H1 (cell line): ENCODE data around the gene PID1. TPM values are rescaled to one million over a fixed set of nuclear protein-coding genes. Genes with fewer than 3 reads are reported as not detected.

Source experiments
- CTCF ChIA-PET: fragments of 300-600 bp; sonication (Branson Sonifier 250); formaldehyde crosslinking; loops from one replicate; lab custom pipeline; 2021; ENCODE audit not compliant: partially characterized antibody; lab: Charles Lee
- POLR2A ChIA-PET: fragments of 300-600 bp; sonication (Branson Sonifier 250); formaldehyde crosslinking; loops from one replicate; lab custom pipeline; 2021; ENCODE audit warnings: inconsistent platforms; ENCODE audit not compliant: partially characterized antibody; lab: Charles Lee
- DNase-seq, 2 experiments: peaks; one replicate each; pipeline versions ENCODE4 v3.0.0 to v3.0.0-alpha.2; 2010 to 2022; ENCODE audit warnings: low spot score in 2 of 2, low read depth in 1 of 2, mixed read lengths in 1 of 2
- FAIRE-seq: peaks from 2 replicates; lab custom pipeline; 2011; peaks lifted over from hg19 to GRCh38; lab: Jason Lieb, UNC
- H2AFZ ChIP-seq: 2 replicates; pipeline ENCODE4 v1.8.1; 2012; ENCODE audit warnings: low read length, inconsistent platforms
- H2AK5ac ChIP-seq: 2 replicates; pipeline ENCODE4 v1.6.1; 2013; ENCODE audit warnings: low read depth, low read length
- H2BK120ac ChIP-seq: replicated peaks from 2 replicates; pipeline ENCODE3; 2013; ENCODE audit warnings: low read depth, low read length, inconsistent platforms
- H2BK12ac ChIP-seq: 2 replicates; pipeline ENCODE4 v1.6.1; 2013; ENCODE audit warnings: low read depth, low read length
- H2BK15ac ChIP-seq: 2 replicates; pipeline ENCODE4 v1.6.1; 2013; ENCODE audit warnings: low read length
- H2BK20ac ChIP-seq: 2 replicates; pipeline ENCODE4 v1.6.1; 2013; ENCODE audit warnings: low read length
- H2BK5ac ChIP-seq: 2 replicates; pipeline ENCODE4 v1.6.1; 2013; ENCODE audit warnings: low read depth, low read length
- H3K14ac ChIP-seq: 2 replicates; pipeline ENCODE4 v1.6.1; 2013; ENCODE audit warnings: inconsistent platforms; ENCODE audit not compliant: insufficient read length
- H3K18ac ChIP-seq: 2 replicates; pipeline ENCODE4 v1.6.1; 2013; ENCODE audit warnings: low read length; ENCODE audit errors: extremely low read depth
- H3K23ac ChIP-seq: 2 replicates; pipeline ENCODE4 v1.6.1; 2013; ENCODE audit warnings: inconsistent platforms; ENCODE audit not compliant: insufficient read length
- H3K23me2 ChIP-seq: 2 replicates; pipeline ENCODE4 v1.6.1; 2013; ENCODE audit warnings: low read depth, low read length
- H3K27ac ChIP-seq: 2 replicates; pipeline ENCODE4 v1.6.1; 2011; ENCODE audit warnings: low read depth, low read length, inconsistent platforms
- H3K27me3 ChIP-seq, 4 experiments: replicated peaks in 1 of 4; 1 replicate in 1 of 4; 2 replicates in 3 of 4; pipeline versions ENCODE4 v1.6.1 to v1.8.1; 2011 to 2013; ENCODE audit warnings: low read length in 3 of 4, mild to moderate bottlenecking in 3 of 4, inconsistent platforms in 2 of 4, mixed read lengths in 2 of 4, moderate library complexity in 1 of 4; ENCODE audit not compliant: control insufficient read depth in 3 of 4, insufficient read depth in 3 of 4; ENCODE audit errors: extremely low read depth in 1 of 4
- H3K36me3 ChIP-seq, 4 experiments: 2 replicates each; pipeline versions ENCODE4 v1.6.1 to v1.8.1; 2011 to 2013; ENCODE audit warnings: mild to moderate bottlenecking in 4 of 4, low read length in 3 of 4, moderate library complexity in 2 of 4, control low read depth in 1 of 4, inconsistent platforms in 1 of 4; ENCODE audit not compliant: insufficient read depth in 4 of 4, control insufficient read depth in 2 of 4
- H3K4ac ChIP-seq: replicated peaks from 2 replicates; pipeline ENCODE3; 2013; ENCODE audit warnings: low read length, low read depth, mixed read lengths, inconsistent platforms; ENCODE audit not compliant: insufficient read length
- H3K4me1 ChIP-seq, 4 experiments: replicated peaks in 1 of 4; 1 replicate in 1 of 4; 2 replicates in 3 of 4; pipeline versions ENCODE4 v1.6.1 to v1.8.1; 2011 to 2013; ENCODE audit warnings: low read length in 3 of 4, inconsistent platforms in 2 of 4, mixed read lengths in 1 of 4; ENCODE audit not compliant: insufficient read depth in 4 of 4, control insufficient read depth in 3 of 4
- H3K4me2 ChIP-seq, 2 experiments: 2 replicates each; pipeline versions ENCODE4 v1.6.1 to v1.8.1; 2011 to 2013; ENCODE audit warnings: low read depth in 2 of 2, low read length in 2 of 2, control low read depth in 1 of 2, inconsistent platforms in 1 of 2, mild to moderate bottlenecking in 1 of 2; ENCODE audit not compliant: insufficient read depth in 1 of 2
- H3K4me3 ChIP-seq, 4 experiments: fragments of 200-600, 300-600 bp in 1 of 4; sonication (generic), shearing (Covaris generic), sonication (Bioruptor Twin) in 1 of 4; 2 replicates each; pipeline versions ENCODE4 v1.5.1 to v1.8.1; 2011 to 2016; ENCODE audit warnings: low read length in 4 of 4, low read depth in 3 of 4, control low read depth in 2 of 4, inconsistent platforms in 2 of 4, mild to moderate bottlenecking in 2 of 4, mixed read lengths in 1 of 4, moderate library complexity in 1 of 4; ENCODE audit not compliant: insufficient read depth in 2 of 4; ENCODE audit errors: extremely low read depth in 1 of 4
- H3K56ac ChIP-seq: replicated peaks from 2 replicates; pipeline ENCODE3; 2013; ENCODE audit warnings: low read depth, mild to moderate bottlenecking, mixed read lengths, low read length, inconsistent platforms; ENCODE audit not compliant: insufficient read length
- H3K79me1 ChIP-seq: 2 replicates; pipeline ENCODE4 v1.6.1; 2013; ENCODE audit warnings: low read depth, low read length, control low read depth
- H3K79me2 ChIP-seq, 2 experiments: 2 replicates each; pipeline versions ENCODE4 v1.6.1 to v1.8.1; 2012 to 2013; ENCODE audit warnings: low read length in 2 of 2, mild to moderate bottlenecking in 2 of 2, inconsistent platforms in 1 of 2; ENCODE audit not compliant: insufficient read depth in 2 of 2, control insufficient read depth in 1 of 2
- H3K9ac ChIP-seq, 4 experiments: replicated peaks in 1 of 4; 1 replicate in 1 of 4; 2 replicates in 3 of 4; pipeline versions ENCODE4 v1.6.1 to v1.8.1; 2011 to 2013; ENCODE audit warnings: low read depth in 3 of 4, low read length in 3 of 4, control low read depth in 2 of 4, mild to moderate bottlenecking in 2 of 4, moderate library complexity in 2 of 4, inconsistent platforms in 1 of 4; ENCODE audit errors: extremely low read depth in 1 of 4
- H3K9me3 ChIP-seq, 2 experiments: 2 replicates each; pipeline versions ENCODE4 v1.6.1 to v1.8.1; 2012 to 2013; ENCODE audit warnings: mild to moderate bottlenecking in 2 of 2, moderate library complexity in 2 of 2, control low read depth in 1 of 2, inconsistent platforms in 1 of 2, low read depth in 1 of 2, low read length in 1 of 2, mixed read lengths in 1 of 2; ENCODE audit not compliant: insufficient read depth in 2 of 2
- H4K20me1 ChIP-seq, 2 experiments: replicated peaks in 1 of 2; 2 replicates each; pipeline versions ENCODE3 to v1.8.1; 2011 to 2013; ENCODE audit warnings: inconsistent platforms in 2 of 2, low read length in 2 of 2, mild to moderate bottlenecking in 1 of 2; ENCODE audit not compliant: insufficient read depth in 2 of 2, control insufficient read depth in 1 of 2
- H4K5ac ChIP-seq: 2 replicates; pipeline ENCODE4 v1.6.1; 2013; ENCODE audit warnings: low read length, low read depth, mixed read lengths, inconsistent platforms; ENCODE audit not compliant: insufficient read length
- H4K8ac ChIP-seq: 2 replicates; pipeline ENCODE4 v1.8.0; 2013; ENCODE audit warnings: mild to moderate bottlenecking, moderate library complexity, low read length, inconsistent platforms; ENCODE audit not compliant: insufficient read depth; ENCODE audit errors: extremely low read depth
- H4K91ac ChIP-seq: replicated peaks from 2 replicates; pipeline ENCODE3; 2013; ENCODE audit warnings: low read length, mixed read lengths, inconsistent platforms; ENCODE audit not compliant: insufficient read length
- ASH2L ChIP-seq: fragments of 200-600, 300-600 bp; sonication (generic); IDR thresholded peaks from one replicate; pipeline ENCODE4 v1.7.1; 2017; ENCODE audit warnings: low read length
- BCL11A ChIP-seq, 2 experiments: IDR thresholded peaks; one replicate each; pipeline ENCODE4 v1.6.1; 2011; ENCODE audit warnings: low read depth in 2 of 2, low read length in 2 of 2, mild to moderate bottlenecking in 2 of 2
- EGR1 ChIP-seq: IDR thresholded peaks from 2 replicates; pipeline ENCODE4 v1.6.1; 2011; ENCODE audit warnings: low read depth, low read length, borderline replicate concordance
- KDM5A ChIP-seq: fragments of 200-600 bp; IDR thresholded peaks from 2 replicates; pipeline ENCODE4 v1.7.1; 2012; ENCODE audit warnings: mild to moderate bottlenecking, low read length, inconsistent platforms, mixed read lengths
- NANOG ChIP-seq: IDR thresholded peaks from 2 replicates; pipeline ENCODE4 v1.6.1; 2011; ENCODE audit warnings: low read length, low read depth, mild to moderate bottlenecking, inconsistent platforms; ENCODE audit not compliant: insufficient read depth, poor library complexity, severe bottlenecking
- PHF8 ChIP-seq: fragments of 200-600 bp; sonication (generic); conservative IDR thresholded peaks from 2 replicates; pipeline ENCODE4 v1.7.1; 2012; ENCODE audit warnings: low read depth, mild to moderate bottlenecking, inconsistent platforms, low read length, moderate library complexity
- POLR2A ChIP-seq, 2 experiments: IDR thresholded peaks; 1 replicate in 1 of 2; 2 replicates in 1 of 2; pipeline ENCODE4 v1.6.1; 2011; ENCODE audit warnings: low read depth in 2 of 2, low read length in 2 of 2, mild to moderate bottlenecking in 2 of 2; ENCODE audit errors: control extremely low read depth in 1 of 2
- RBBP5 ChIP-seq: IDR thresholded peaks from 2 replicates; pipeline ENCODE4 v1.7.1; 2012; ENCODE audit warnings: low read depth, mild to moderate bottlenecking, inconsistent platforms, low read length, moderate library complexity, borderline replicate concordance
- RXRA ChIP-seq: IDR thresholded peaks from 2 replicates; pipeline ENCODE4 v1.6.1; 2011; ENCODE audit warnings: low read depth, mild to moderate bottlenecking, low read length, moderate library complexity; ENCODE audit not compliant: insufficient read depth
- SIN3A ChIP-seq, 2 experiments: IDR thresholded peaks in 1 of 2; conservative IDR thresholded peaks in 1 of 2; 2 replicates each; pipeline ENCODE4 v1.6.1; 2011 to 2012; ENCODE audit warnings: low read length in 2 of 2, improper control_type of control experiment in 1 of 2, low read depth in 1 of 2, mild to moderate bottlenecking in 1 of 2
- SUZ12 ChIP-seq: fragments of 200-600 bp; sonication (generic); IDR thresholded peaks from 2 replicates; pipeline ENCODE4 v1.6.1; 2012; ENCODE audit warnings: mild to moderate bottlenecking, inconsistent platforms, low read length, moderate library complexity, mixed read lengths
- WGBS, 2 experiments: shearing (Covaris generic) in 1 of 2; methylation state at CpG; one replicate each; pipeline versions ENCODE4 v1.1.6 to v1.1.7; 2013 to 2015; ENCODE audit warnings: low lambda C conversion rate in 2 of 2, mixed read lengths in 2 of 2, inconsistent platforms in 1 of 2, low coverage in 1 of 2, missing lambda C conversion rate in 1 of 2; ENCODE audit not compliant: insufficient replicate concordance in 2 of 2, insufficient coverage in 1 of 2, insufficient read length in 1 of 2; ENCODE audit errors: extremely low coverage in 1 of 2, missing lambda C conversion rate in 1 of 2; 5-methylcytosine and 5-hydroxymethylcytosine counted together
- polyA plus RNA-seq, 7 experiments: library from polyadenylated mRNA; depleted of rRNA in 3 of 7; stranded (reverse) in 5 of 7; unstranded in 2 of 7; fragments of >200 nt in 5 of 7; fragments of 200-250 nt in 2 of 7; gene quantifications; 1 replicate in 5 of 7; 2 replicates in 1 of 7; 4 replicates in 1 of 7; pipeline versions ENCODE4 v1.2.1 to v1.2.3, GENCODE V29; 2011 to 2013; ENCODE audit warnings: missing spikeins in 2 of 7, mixed read lengths in 2 of 7
- total RNA-seq: library from RNA; stranded (reverse); fragmentation: NEBNext Ultra II Directional; extraction: Animal tissue kit (Norgen Biotek cat#: 25700); gene quantifications from 2 replicates; pipeline ENCODE4 v1.2.1, GENCODE V29; 2021
- TF ChIP-seq, protein P1 (sequence below): IDR thresholded peaks from 2 replicates; pipeline ENCODE4 v1.6.1; 2012; ENCODE audit warnings: inconsistent platforms
- TF ChIP-seq, protein P2 (sequence below): IDR thresholded peaks from 2 replicates; pipeline ENCODE4 v1.6.1; 2011; ENCODE audit warnings: low read length, improper control_type of control experiment

PID1 gene
- total and polyA plus RNA-seq, 2 of the 8 experiments (the other 6 are each of a cell fraction or from before 2014, with no cell fraction given), result 1.5 to 3.3 TPM

- CTCF ChIA-PET, result interaction anchor here (0.8 kb wide), 1 partner anchor 17 kb away, joined by 4 read pairs; no protein-coding TSS in a partner anchor
- POLR2A ChIA-PET, result no interaction called here
- no peak overlapping the region for H3K4me2 ChIP-seq
- no peak overlapping the region for H4K8ac ChIP-seq
- H3K23me2 ChIP-seq, result no peaks in the 10 kb centered on the region
- peaks cover 6 to 8% of the 10 kb centered on the region in 2 experiments for H3K9me3 ChIP-seq
- H2AFZ ChIP-seq, result no peak overlapping the region
- H3K4ac ChIP-seq, result no peak overlapping the region
- no peak overlapping the region for H2BK120ac ChIP-seq
- FAIRE-seq (no peak), DNase-seq (no peak)
- no peak overlapping the region for H2BK20ac ChIP-seq
- no peak overlapping the region for H2AK5ac ChIP-seq
- no peaks in the 10 kb centered on the region for H4K20me1 ChIP-seq
- no peak overlapping the region for H2BK12ac ChIP-seq
- no peak overlapping the region for H3K23ac ChIP-seq
- H3K79me1 ChIP-seq, result no peaks in the 10 kb centered on the region
- WGBS, 2 experiments, result 84% methylated on average over 1 of the region's 1 CpG; no CpG with 5 or more reads in 1 of the 2 experiments
- no peaks in the 10 kb centered on the region for H3K27me3 ChIP-seq
- H3K27ac ChIP-seq, result no peak overlapping the region
- no peak overlapping the region for H4K5ac ChIP-seq
- H3K18ac ChIP-seq, result no peak overlapping the region
- H3K4me3 ChIP-seq, result no peak overlapping the region
- no peaks in the 10 kb centered on the region for H3K79me2 ChIP-seq
- no peak overlapping the region for H3K14ac ChIP-seq
- no peak overlapping the region for H2BK15ac ChIP-seq
- H3K9ac ChIP-seq, result no peak overlapping the region
- no peak overlapping the region for H4K91ac ChIP-seq
- H2BK5ac ChIP-seq, result no peak overlapping the region
- H3K4me1 ChIP-seq, result no peaks in the 10 kb centered on the region
- H3K36me3 ChIP-seq, result no peaks in the 10 kb centered on the region
- H3K56ac ChIP-seq, result no peak overlapping the region
- TF ChIP-seq, protein P1, sequence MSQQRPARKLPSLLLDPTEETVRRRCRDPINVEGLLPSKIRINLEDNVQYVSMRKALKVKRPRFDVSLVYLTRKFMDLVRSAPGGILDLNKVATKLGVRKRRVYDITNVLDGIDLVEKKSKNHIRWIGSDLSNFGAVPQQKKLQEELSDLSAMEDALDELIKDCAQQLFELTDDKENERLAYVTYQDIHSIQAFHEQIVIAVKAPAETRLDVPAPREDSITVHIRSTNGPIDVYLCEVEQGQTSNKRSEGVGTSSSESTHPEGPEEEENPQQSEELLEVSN, result no peak
- TF ChIP-seq KDM5A, result no peak
- no peak for TF ChIP-seq SIN3A (conservative IDR thresholded peaks at IDR 0.05 in 1 of 2, IDR thresholded peaks at IDR 0.05 in 1 of 2; ENCODE audit: low read depth in 1 of 2, low read length in 2 of 2)
- no peak for TF ChIP-seq SUZ12
- no peak for TF ChIP-seq BCL11A (IDR thresholded peaks at IDR 0.05; ENCODE audit: low read depth in 2 of 2, low read length in 2 of 2)
- TF ChIP-seq POLR2A (IDR thresholded peaks at IDR 0.05; ENCODE audit: control extremely low read depth in 1 of 2, low read depth in 2 of 2, low read length in 2 of 2), result no peak
- TF ChIP-seq RBBP5, result no peak
- TF ChIP-seq ASH2L, result no peak
- no peak for TF ChIP-seq RXRA
- TF ChIP-seq PHF8, result no peak
- TF ChIP-seq EGR1, result no peak
- TF ChIP-seq, protein P2, sequence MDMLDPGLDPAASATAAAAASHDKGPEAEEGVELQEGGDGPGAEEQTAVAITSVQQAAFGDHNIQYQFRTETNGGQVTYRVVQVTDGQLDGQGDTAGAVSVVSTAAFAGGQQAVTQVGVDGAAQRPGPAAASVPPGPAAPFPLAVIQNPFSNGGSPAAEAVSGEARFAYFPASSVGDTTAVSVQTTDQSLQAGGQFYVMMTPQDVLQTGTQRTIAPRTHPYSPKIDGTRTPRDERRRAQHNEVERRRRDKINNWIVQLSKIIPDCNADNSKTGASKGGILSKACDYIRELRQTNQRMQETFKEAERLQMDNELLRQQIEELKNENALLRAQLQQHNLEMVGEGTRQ, result no peak
- TF ChIP-seq NANOG, result no peak
Observed at GRCh38 chr2:228986961-228987360, 284.1 kb downstream of the PID1 start.
